Progenitor cell of endocrine pancreas (in vitro differentiated cells): ENCODE measurements around the gene INPP4A. TPM values are rescaled to one million over a fixed set of nuclear protein-coding genes. Genes with fewer than 3 reads are reported as not detected.

Source experiments
- DNase-seq: peaks from one replicate; pipeline ENCODE4 v3.0.0; 2021; ENCODE audit warnings: low spot score; ENCODE audit not compliant: unreplicated experiment
- H3K27ac Mint-ChIP-seq: 2 replicates; pipeline ENCODE4 v1.8.0; 2021; ENCODE audit warnings: mild to moderate bottlenecking, moderate library complexity, mixed read lengths
- H3K27me3 Mint-ChIP-seq: 2 replicates; pipeline ENCODE4 v1.8.0; 2021; ENCODE audit warnings: mixed read lengths
- H3K36me3 Mint-ChIP-seq: 2 replicates; pipeline ENCODE4 v1.8.0; 2022; ENCODE audit warnings: mixed read lengths; ENCODE audit not compliant: insufficient read depth
- H3K4me1 Mint-ChIP-seq: 2 replicates; pipeline ENCODE4 v1.8.0; 2021; ENCODE audit warnings: low read depth, mixed read lengths
- H3K4me3 Mint-ChIP-seq: 2 replicates; pipeline ENCODE4 v1.8.0; 2021; ENCODE audit warnings: low read depth, mild to moderate bottlenecking, moderate library complexity, mixed read lengths
- H3K9me3 Mint-ChIP-seq: 2 replicates; pipeline ENCODE4 v1.8.0; 2021; ENCODE audit warnings: low read depth, mixed read lengths
- CTCF ChIP-seq: fragments of 200-600 bp; sonication (generic); IDR thresholded peaks from one replicate; pipeline ENCODE4 v1.5.0; 2021; ENCODE audit warnings: antibody characterized with exemption, mild to moderate bottlenecking; ENCODE audit not compliant: unreplicated experiment
- total RNA-seq: library from RNA; stranded (reverse); gene quantifications from 2 replicates; pipeline ENCODE4 v1.2.1, GENCODE V29; 2021

Gene INPP4A
- total RNA-seq, 1 donor from 2014 or later: 33.0 TPM

GRCh38 chr2:98539056-98539735, 94.5 kb downstream of the INPP4A start:
- no peak overlapping the region for H3K27ac Mint-ChIP-seq
- no peaks in the 10 kb centered on the region for H3K9me3 Mint-ChIP-seq
- no peak overlapping the region for H3K4me3 Mint-ChIP-seq
- peaks cover 14% of the 10 kb centered on the region for H3K36me3 Mint-ChIP-seq
- TF ChIP-seq CTCF: no peak
- no peak for DNase-seq
- no peaks in the 10 kb centered on the region for H3K4me1 Mint-ChIP-seq
- no peaks in the 10 kb centered on the region for H3K27me3 Mint-ChIP-seq

- Mint-ChIP-seq H3K36me3 (peaks cover 16% of the 10 kb centered on the region), H3K9me3 (no peaks in the 10 kb centered on the region), H3K4me3 (no peak overlapping the region), H3K4me1 (no peaks in the 10 kb centered on the region), H3K27me3 (no peaks in the 10 kb centered on the region), H3K27ac (no peak overlapping the region)
- TF ChIP-seq CTCF: no peak
- DNase-seq: no peak
These were observed 95.9 kb downstream of the INPP4A start for GRCh38 chr2:98540536-98540935.

- H3K36me3 Mint-ChIP-seq: peaks cover 14% of the 10 kb centered on the region
These were observed 96.8 kb downstream of the INPP4A start for GRCh38 chr2:98541489-98541888.

GRCh38 chr2:98541906-98542305, 97.2 kb downstream of the INPP4A start:
- no peak for DNase-seq

More at GRCh38 chr2:98541489-98541888, 96.8 kb downstream of the INPP4A start:
- Mint-ChIP-seq H3K9me3 (no peaks in the 10 kb centered on the region), H3K4me1 (no peaks in the 10 kb centered on the region), H3K27ac (no peak overlapping the region), H3K4me3 (no peak overlapping the region), H3K27me3 (no peaks in the 10 kb centered on the region)
- no peak for DNase-seq
- TF ChIP-seq CTCF: no peak

GRCh38 chr2:98543214-98543613, 98.6 kb downstream of the INPP4A start:
- Mint-ChIP-seq H3K9me3 (no peaks in the 10 kb centered on the region), H3K27me3 (no peaks in the 10 kb centered on the region), H3K36me3 (peaks cover 16% of the 10 kb centered on the region), H3K4me3 (no peak overlapping the region), H3K4me1 (no peaks in the 10 kb centered on the region), H3K27ac (no peak overlapping the region)
- no peak for DNase-seq
- no peak for TF ChIP-seq CTCF

More at GRCh38 chr2:98541906-98542305, 97.2 kb downstream of the INPP4A start:
- H3K4me3 Mint-ChIP-seq: no peak overlapping the region
- TF ChIP-seq CTCF: no peak
- peaks cover 13% of the 10 kb centered on the region for H3K36me3 Mint-ChIP-seq
- no peaks in the 10 kb centered on the region for H3K9me3 Mint-ChIP-seq
- no peaks in the 10 kb centered on the region for H3K27me3 Mint-ChIP-seq
- no peak overlapping the region for H3K27ac Mint-ChIP-seq
- H3K4me1 Mint-ChIP-seq: no peaks in the 10 kb centered on the region
